Measurements from ENCODE around the gene MAST2.
"Not testable (repeated sequence)": the region's sequence is repeated elsewhere in the genome, so short reads cannot be mapped to it uniquely, and the experiment has no call there.

The MAST2 gene

DNA sequence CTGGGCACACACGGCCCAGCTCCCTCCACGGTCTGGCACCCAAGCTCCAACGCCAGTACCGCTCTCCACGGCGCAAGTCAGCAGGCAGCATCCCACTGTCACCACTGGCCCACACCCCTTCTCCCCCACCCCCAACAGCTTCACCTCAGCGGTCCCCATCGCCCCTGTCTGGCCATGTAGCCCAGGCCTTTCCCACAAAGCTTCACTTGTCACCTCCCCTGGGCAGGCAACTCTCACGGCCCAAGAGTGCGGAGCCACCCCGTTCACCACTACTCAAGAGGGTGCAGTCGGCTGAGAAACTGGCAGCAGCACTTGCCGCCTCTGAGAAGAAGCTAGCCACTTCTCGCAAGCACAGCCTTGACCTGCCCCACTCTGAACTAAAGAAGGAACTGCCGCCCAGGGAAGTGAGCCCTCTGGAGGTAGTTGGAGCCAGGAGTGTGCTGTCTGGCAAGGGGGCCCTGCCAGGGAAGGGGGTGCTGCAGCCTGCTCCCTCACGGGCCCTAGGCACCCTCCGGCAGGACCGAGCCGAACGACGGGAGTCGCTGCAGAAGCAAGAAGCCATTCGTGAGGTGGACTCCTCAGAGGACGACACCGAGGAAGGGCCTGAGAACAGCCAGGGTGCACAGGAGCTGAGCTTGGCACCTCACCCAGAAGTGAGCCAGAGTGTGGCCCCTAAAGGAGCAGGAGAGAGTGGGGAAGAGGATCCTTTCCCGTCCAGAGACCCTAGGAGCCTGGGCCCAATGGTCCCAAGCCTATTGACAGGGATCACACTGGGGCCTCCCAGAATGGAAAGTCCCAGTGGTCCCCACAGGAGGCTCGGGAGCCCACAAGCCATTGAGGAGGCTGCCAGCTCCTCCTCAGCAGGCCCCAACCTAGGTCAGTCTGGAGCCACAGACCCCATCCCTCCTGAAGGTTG lies 231.4 kb downstream of the MAST2 start:
- no peak for DNase-seq

DNA sequence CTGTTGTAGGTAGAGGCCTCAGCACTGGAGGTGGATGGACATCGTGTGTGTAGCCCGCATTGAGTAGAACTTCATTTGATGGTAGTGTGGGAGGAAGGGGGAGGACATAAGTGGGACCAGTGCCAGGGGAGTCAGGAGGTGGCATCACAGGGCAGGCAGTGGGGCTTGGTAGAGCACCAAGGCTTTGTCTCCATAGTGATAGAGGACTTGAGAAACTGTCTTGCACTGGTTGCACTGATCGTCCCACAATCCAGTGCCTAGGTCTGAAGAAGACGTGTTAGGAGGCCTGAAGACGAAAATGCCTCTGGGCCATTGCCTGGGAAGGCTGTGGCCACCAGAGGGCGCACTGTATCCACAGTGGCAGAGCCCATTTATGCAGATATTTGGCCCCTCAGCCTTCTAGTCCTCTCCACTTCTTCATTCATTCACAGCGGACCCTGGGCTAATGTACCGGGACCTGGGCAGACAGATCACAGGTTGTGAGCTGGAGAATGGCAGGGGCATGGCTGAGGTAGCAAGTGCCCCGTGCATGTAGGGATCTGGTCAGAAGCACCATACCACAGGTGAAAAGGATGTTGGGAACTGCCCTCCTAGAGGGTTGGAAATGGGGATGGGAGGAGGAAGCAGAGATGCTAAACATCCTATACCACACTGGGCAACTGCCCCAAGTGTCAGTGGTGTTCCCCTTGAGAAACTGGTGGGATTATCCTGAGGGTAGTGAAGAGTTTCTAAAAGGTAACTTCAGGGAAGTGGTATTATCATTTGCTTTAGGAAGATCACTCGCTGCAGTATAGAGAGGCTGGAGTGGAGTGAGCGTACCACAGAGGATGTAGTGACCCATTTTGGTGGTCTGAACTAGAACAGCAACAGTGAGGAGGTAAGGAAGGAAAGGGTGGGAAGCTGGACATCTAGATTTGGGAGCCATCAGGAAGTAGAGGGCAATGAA lies 233.8 kb downstream of the MAST2 start:
- DNase-seq: peak; percentile 44

DNA sequence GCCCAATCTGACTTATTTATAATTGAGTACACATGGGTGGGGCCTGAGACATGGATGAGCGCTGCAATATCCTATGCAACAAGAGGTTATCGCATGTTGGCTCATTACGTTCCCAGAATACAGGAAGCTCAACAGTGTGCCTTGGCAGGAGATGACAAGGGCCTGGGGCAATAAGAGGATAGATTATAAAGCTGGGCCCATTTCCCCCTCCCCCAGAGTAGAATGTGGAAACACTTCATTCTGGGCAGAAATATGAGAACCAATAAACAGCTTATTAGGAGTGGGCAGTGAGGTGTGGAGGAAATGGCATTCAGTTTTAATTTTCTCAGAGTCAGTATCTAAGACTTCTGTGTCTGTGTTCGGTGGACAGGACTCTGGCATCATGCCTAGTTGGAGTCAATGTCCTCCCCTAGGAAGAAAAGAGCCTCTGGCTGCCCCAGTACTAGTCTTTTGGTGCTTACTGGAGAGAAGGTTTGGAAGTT lies 236.2 kb downstream of the MAST2 start:
- DNase-seq: no peak

DNA sequence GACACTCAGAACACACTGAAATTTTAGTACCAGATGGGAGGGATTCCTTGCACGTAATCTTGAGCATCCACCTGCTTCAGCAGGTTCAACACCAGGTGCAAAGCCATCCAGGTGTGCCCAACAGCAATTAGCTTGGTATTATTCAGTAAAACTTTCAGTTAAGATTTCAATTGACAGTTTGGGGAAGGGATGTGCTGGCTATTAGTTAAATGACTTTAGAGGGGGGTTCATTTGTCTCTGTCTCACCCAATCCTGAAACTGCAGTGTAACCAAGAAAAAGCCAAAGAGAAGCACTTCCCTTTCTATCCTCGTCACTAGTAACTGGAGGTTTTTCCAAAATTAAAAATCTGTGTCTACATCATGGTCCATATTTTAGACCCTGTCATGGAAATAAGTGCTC lies 238.1 kb downstream of the MAST2 start:
- no peak for DNase-seq

DNA sequence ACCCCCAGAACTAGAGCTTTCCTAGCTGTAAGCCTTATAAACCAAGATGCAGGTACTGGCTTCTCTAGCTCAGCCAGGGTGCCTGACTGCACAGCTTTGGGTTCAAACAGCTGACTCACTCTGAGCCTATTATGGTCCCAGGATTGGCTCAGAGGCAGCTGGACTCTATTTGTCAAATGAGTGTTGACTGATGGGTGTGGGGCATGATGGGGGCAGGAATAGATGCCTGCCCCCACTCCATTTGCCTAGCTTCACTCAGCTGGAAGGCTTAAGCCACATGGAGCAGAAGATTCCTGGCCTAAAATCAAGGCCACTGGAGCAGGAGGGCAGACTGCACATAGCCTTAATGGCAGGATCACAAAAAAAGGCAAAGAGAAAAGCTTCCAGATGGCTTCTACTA lies 238.6 kb downstream of the MAST2 start:
- DNase-seq: no peak

DNA sequence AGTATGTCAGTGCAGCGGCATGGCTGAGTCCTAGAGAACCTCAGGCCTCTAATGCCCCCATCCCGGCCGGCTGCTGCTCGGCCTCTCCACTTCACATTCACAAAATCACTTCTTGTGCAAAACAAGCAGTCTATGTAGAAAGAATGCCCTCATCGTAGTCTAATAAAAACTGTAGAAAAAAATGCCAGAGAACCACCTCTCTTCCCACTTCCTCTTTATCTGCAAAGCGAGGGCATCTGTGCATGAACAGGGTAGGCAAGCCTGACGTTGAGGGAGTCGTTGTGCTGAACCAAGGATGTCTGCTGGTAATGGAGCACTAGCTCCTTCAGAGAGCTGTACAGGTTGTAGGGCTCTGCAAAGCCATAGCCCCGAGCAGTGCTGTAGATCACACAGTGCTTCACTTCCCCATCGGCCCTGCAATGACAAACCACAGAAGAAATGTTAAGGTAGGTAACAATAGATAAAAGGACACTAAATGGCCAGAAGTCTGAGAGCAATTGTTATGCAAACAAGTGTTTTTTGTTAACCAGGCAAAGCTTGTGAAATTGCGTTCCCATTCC lies 240.1 kb downstream of the MAST2 start:
- DNase-seq: no peak

DNA sequence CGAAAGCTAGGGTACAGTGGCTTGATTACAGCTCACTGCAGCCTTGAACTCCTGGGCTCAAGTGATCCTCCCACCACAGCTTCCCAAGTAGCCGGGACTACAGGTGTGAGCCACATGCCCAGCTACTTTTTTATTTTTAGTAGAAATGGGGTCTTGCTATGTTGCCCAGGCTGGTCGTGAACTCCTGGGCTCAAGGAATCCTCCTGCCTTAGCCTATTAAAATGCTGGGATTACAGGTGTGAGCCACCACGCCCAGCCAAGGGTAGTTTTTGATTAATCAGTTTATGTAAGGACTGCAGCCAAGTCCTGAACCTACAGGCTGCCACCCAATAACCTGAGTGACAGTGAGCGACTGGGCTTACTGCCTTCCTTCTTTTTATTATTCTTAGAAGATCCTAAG lies 240.7 kb downstream of the MAST2 start:
- no peak for DNase-seq

DNA sequence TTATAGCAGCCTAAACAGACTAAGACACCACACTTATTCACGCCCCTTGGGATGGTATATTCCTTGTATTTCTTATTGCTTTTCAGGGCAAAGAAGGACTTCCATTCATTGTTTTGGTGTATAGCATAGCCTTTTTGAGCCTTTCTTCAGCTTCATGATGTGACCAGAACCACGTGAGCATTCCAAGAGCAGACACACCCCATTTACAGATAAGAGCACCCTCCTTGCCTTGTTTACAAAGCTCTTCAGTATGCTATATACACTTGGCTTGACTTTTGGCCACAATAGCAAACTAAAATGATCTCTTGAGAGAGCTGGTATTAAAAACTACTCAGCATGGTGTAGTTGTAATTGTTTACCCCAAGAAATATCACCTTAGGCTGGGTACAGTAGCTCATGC lies 250.3 kb downstream of the MAST2 start:
- DNase-seq: no peak

DNA sequence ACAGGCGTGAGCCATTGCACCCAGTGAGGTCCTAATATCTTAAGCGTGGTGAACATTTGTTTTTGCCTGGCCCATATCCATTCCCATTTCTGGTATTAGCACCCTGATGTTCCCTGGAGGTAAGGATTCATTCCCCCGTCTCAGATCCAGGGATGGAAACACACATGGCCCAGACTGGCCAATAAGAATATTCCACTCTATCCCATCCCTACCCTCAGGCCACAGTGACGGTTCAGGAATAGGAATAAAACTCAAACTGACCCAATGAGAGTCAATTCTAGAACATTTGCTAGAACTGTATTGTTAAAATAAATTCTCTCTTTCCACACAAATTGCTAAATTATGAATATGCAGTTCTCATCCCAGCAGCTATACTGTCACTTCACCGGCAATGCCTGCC lies 252.9 kb downstream of the MAST2 start:
- no peak for DNase-seq

DNA sequence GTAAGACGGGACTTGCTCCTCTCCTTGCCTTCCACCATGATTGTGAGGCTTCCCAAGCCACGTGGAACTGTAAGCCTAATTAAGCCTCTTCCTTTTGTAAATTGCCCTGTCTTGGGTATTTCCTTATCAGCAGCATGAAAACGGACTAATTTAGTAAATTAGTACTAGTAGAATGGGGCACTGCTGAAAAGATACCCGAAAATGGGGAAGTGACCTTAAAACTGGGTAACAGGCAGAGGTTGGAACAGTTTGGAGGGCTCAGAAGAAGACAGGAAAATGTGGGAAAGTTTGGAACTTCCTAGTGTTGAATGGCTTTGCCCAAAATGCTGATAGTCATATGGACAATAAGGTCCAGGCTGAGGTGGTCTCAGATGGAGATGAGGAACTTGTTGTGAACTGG lies 253.8 kb downstream of the MAST2 start:
- not testable (repeated sequence) for DNase-seq

DNA sequence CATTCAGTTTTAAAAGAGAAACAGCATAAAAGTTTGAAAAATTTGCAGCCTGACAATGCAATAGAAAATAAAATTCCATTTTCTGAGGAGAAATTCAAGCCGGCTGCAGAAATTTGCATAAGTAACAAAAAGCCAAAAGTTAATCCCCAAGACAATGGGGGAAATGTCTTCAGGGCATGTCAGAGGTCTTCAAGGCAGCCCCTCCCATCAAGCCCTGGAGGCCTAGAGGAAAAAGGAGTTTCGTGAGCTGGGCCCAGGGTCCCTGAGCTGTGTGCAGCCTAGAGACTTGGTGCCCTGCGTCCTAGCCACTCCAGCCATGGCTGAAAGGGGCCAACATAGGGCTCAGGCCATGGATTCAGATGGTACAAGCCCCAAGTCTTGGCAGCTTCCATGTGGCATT lies 254.4 kb downstream of the MAST2 start:
- no peak for DNase-seq

DNA sequence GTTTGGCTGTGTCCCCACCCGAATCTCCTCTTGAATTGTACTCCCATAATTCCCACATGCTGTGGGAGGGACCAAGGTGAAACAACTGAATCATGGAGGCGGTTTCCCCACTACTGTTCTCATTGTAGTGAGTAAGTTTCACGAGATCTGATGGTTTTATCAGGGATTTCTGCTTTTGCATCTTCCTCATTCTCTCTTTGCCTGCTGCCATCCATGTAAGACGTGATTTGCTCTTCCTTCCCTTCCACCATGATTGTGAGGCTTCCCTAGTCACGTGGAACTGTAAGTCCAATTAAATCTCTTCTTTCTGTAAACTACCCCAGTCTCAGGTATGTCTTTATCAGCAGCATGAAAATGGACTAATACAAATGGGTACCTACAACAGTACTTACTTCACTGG lies 255.5 kb downstream of the MAST2 start:
- no peak for DNase-seq

DNA sequence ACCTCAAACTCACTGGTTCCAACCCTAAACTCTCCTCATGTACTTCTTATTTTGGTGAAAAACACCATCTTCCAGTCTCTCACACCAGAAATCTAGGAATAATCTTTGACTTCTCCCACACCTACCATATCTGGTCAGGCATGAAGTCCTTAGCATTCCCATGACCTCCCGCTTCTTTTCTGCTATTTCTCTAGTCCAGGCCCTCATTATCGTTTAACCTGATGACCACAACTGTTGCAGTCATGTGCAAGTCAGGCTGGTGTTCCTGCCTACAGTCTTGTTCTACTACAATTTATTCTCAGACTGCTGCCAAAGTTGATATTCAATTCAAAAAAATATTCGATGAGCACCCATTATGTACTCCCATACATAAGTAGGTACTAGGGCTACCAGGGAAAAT lies 257.7 kb downstream of the MAST2 start:
- no peak for DNase-seq

DNA sequence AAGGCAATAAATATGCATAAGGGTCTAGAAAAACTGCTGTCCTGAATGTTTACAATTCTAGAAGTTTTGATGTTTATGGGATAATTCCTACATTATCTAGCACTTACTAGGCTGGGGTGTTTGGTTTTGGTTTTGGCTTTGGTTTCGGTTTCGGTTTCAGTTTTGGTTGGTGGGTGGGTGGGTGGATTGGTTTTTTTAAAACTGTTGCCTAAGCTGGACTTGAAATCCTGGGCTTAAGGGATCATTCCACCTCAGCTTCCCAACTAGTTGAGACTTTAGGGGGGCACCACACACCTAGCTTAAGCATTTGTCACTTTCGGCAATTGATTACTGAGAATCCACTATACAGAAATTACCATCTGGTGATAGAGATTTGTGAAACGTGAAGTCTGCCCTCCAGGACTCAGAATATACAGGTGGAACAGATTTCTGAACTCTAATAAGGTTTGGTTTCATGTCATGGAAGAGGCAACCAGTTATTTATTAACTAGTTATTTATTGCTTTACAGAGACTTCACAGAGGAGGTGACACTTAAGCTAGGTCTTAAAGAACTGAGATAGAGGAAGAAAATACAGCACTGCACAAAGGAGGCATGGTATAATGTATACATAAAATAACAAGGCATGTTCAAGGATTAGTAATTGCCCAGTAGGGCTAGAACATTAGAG lies 259.4 kb downstream of the MAST2 start:
- no peak for DNase-seq

DNA sequence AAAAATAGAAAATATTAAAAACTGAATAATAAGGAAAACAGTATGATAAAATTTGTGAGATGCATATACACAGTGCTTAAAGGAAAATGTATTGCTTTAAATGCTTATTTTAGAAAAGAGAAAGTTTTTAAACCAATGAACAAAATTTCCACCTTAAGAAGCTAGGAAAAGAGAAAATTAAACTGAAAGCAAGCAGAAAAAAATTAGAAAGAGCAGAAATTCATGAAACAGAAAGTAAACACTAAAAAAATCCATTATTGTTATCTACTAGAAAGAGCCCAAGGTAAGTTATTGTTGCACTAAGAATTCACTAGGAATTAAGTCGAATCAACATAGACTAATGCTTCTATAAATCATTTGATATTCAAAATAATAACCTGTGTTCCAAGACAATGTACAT lies 261.3 kb downstream of the MAST2 start:
- DNase-seq: no peak

DNA sequence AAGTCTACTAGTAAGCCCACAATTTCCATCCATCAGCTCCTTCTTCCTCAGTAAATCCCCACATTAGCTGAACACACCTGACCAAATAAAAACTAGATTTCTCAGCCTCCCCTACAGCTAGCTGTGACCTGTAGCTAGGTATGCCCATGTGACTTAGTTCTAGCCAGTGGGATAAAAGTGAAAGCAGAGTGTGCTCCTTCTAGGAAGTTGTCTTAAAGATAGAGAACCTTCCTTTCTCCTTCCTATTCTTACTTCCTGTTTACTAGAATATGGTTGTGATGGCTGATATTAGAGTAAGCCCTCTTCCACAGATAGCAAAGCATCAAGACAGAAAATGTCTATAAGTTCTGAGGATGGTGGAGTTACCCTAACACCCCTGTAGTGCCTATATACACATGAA lies 262.0 kb downstream of the MAST2 start:
- no peak for DNase-seq

DNA sequence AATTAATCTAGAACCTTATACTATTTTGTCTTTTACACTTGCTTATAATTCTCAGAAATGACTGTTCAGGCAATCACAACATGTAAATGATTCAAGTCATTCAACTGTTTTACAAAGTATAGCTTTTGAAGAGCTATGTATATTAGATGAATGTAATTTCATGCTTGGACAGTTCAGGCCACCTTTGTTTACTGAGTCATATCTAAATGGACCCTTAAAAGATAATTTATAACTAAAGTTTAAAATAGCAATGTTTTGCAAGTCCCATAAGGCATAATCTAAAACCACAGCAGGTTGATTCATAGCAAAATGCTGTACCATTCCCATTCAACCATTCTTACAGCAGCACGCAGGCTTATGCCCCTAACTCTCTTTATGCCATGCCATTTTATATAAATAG lies 264.2 kb downstream of the MAST2 start:
- DNase-seq: no peak

DNA sequence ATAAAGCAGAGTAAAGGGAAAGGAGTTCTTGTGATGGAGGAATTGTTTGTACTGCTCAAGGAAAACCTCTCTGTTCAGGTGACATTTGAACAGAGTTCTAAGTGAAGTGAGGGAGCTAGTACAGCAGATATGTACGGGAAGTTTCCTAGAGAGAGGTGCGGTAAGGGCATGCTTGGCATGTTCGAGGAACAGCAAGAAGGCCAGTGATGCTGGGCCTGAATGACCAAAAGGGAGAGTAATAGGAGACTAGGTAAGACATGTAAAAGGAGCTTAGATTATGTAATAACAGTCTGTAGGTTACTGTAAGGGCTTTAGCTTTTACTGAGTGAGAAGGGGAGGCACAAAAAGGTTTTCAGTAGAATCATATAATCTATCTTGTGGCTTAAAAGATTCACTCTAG lies 265.1 kb downstream of the MAST2 start:
- no peak for DNase-seq

DNA sequence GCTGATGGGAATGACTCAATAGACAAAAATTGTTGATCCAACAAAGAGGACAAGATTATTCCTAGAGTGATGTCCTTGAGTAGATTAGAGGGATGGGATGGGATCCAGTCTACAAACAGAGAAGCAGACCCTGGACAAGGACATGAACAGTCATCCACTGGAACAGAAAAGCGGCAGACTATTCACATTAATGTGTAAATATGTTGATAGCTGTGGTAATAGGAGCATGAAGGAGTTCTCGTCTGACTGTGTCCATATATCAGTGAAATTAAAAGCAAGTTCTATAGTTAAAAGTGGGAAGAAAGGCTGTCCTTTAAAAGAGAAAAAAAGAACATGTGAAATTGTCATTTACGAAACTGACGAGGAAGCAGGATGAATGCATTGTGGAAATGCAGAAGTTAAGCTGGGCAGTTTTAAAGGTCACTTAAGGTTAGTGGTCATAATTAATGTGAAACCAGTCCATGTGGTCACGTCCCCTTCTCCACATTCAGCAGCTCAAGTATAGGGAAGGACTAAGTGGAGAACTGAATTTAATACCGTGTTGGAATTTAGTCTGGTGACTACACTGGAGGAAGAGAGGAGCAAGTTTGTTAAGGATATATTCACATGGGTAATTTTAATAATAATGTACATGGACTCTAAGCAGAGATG lies 266.9 kb downstream of the MAST2 start:
- no peak for DNase-seq

DNA sequence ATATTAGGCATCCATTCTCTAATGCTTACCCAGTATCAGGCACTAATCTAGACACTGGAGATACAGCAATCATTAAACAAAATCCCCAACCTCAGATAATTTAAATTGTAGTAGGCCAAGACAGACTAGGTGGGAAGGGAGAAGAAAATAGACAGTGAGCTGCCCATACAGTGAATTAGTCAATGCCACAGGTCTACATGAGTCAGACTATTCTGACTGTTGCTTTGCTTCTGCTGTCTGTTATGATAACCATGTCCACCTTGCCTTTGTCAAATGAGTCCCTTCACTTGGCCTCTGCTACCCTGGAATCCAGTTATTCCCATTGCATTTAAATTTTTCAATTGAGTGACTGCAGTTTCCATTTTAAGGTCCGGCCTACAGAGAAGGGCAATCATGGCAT lies 269.6 kb downstream of the MAST2 start:
- DNase-seq: no peak

DNA sequence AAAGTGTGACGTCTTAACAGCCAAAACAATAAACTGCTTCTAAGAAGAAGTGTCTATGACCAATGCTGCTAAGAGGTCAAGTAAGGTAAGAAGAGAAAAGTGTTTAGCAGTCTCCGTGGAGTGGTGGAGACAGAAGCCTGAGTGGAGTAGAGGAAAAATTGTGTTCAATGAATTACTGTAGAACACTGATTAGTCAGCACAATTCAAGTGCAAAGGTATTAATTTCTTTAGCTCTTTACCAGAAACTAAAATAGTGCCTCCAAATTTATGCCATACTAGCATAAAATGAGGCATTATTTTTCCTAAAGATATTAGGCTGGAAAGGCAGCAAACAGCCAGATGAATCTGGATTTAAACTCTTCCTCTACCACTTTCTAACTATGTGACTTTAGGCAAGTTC lies 272.9 kb downstream of the MAST2 start:
- DNase-seq: no peak

DNA sequence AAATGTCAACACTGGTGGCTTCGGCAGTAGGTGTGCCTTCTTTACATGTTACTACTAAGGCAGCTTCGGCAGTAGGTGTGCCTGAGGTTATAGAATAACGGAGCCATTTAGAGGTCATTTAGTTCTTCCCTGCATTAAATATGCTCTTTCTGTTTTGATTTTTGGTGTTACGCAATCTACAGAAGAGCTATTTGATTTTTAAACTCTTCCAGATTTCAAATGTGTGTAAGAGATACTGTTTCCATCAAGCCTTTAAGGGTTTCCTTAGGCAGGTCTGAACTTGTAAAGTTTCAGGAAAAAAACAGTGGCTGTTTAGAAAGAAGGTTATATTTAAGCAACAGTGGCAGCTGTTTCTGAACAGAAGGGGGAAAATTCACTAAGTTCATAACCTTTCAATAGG lies 274.2 kb downstream of the MAST2 start:
- no peak for DNase-seq

Data from NCI-H146 (cell line).